GM21723 (cell line): ENCODE results near the gene DEPDC4.

Experiments
- ATAC-seq: cut with Tn5 transposase; IDR thresholded peaks from one replicate; pipeline ENCODE4 v1.9.1; 2021; ENCODE audit warnings: mild to moderate bottlenecking, moderate library complexity; ENCODE audit not compliant: unreplicated experiment

DEPDC4 gene

DNA sequence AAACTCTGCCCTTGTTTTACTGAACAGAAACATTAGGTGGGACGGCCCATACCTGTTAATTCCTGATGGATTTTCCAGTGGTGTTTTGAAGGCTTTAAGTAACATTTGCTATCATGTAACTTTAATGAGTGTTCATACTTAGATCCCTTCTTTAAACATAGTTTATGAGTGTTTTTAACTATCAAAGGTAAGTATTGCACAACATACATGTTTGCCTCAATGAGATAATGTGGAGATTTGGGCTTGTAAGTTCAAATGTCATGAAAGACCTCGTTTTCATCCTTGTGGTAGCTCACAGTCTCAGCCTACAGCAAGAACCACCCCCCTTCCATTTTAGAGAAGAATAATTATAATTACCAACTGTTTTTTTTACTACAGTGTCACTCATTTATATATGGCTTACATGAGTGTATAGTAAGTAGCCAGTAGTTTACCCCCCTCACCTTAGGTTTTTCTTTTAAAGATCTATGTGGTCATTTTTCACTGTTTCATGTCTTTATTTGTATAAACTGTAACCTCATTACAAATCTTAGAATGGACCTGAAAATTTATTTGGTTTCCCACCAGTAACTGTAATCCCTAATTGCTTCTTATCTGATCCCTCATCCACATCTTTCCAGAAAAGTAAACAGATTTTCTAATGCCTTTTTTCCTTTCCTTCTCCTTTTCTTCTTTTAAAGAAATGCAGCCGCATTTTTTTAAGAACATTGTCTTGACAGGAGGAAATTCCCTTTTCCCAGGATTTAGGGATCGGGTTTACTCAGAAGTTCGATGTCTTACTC lies 47.4 kb downstream of the DEPDC4 start:
- ATAC-seq, result no peak

DNA sequence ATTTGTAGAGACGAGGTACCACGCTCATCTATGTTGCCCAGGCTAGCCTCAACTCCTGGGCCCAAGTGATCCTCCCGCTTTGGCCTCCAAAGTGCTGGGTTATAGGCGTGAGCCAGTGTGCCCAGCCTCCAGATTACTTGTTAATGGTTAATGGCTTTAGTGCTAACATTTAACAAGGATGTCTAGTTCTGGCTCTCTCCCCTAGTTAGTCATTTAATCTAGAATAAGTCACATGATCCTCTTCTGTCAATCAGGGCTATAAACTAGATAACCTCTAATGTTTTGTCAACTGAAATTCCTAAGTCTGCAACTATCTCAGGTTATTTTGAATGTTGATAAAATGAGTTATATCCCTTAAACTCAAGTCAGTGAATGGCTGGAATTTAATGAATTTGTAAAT lies 50.5 kb downstream of the DEPDC4 start:
- ATAC-seq, result no peak

- no peak for ATAC-seq
Observed at GRCh38 chr12:100215209-100215608, 51.7 kb downstream of the DEPDC4 start.

DNA sequence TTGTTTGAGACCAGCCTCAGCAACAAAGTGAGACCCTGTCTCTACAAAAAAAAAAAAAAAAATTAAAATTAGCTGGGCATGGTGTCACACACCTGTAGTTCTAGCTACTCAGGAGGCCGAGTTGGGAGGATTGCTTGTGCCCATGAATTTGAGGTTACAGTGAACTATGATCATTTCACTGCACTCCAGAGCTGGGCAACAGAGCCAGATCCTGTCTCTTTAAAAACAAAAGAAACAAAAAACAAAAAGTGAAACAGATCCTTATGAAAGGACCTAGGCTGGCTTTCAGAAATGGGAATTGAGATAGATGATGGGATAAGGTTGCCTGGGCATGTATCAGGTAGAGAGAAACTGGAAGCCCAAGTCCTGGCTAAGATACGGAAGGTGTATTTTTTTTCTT lies 52.4 kb downstream of the DEPDC4 start:
- no peak for ATAC-seq

DNA sequence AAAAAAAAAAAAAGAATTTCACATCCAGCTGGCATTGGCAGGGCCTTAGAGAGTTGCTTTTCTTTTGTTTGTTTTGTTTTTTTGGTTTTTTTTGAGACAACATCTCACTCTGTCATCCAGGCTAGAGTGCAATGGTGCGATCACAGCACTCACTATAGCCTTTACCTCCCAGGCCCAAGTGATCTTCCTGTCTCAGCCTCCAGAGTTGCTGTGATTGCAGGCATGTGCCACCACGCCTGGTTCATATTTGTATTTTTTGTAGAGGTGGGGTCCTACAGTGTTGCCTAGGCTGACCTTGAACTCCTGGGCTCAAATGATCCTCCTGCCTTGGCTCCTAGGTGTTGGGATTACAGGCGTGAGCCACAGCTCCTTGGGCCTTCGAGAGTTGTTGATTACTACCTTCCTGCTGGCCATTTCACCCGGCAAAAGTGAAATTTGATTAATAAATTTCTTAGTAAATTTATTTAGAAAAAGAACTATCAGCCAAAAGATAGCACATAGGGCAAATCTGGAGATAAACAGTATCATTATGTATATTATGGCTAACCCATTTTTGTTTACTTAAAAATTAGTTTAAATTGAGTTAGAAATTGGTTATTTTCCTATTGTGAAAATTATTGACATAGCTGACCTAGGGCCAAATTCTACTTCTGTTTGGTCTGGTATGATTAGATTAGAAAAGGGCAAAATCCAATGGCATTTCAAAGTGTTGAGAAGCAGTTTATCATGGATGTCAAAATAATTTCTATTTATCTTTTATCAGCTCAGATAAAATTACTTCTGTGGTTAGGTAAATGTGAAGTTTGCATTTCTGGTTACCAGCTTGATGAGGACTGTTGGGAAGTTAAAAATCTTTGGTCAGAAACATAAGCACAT lies 53.6 kb downstream of the DEPDC4 start:
- ATAC-seq, result no peak

DNA sequence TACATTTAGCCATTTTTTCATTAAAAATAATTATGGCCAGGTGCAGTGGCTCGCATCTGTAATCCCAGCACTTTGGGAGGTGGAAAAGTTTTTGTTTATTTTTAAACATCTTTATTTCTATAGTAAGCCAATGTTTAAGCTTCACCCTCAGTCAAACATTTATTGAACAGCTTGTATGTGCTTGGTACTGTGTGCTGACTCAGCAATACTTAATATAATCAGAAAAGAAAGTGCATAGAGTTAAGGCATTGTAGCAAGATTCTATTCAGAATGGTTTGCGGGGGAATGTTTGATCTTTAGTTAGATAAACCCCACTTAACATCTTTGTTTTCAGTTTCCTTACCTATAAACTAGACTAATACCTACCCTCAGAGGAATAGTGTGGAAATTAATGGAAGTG lies 55.2 kb downstream of the DEPDC4 start:
- ATAC-seq, result no peak

- ATAC-seq, result no peak
Observed at GRCh38 chr12:100208834-100209233, 58.0 kb downstream of the DEPDC4 start.

DNA sequence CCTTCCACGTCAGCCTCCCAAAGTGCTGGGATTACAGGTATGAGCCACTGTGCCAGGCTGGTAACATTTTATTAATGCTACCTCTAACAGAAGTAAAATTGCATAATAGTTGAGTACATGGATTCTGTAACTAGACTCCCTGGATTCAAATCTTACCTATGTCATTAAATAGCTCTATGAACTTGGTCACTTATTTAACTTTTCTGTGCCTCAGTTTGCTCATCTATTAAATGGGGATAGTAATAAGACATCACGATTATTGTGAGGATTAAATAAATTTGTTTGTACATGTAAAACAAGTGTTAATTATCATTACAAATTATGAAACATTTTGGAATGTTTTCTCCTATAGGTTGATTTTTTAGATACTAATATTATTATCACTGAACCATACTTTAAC lies 59.6 kb downstream of the DEPDC4 start:
- ATAC-seq, result no peak

GRCh38 chr12:100201604-100202423 lies 65.1 kb downstream of the DEPDC4 start:
- no peak for ATAC-seq

- peak; percentile 89 for ATAC-seq
Observed at GRCh38 chr12:100200463-100201181, 66.3 kb downstream of the DEPDC4 start, which contains the start of gene ACTR6. Gene ACTR6 (plus strand): TSS chr12:100200815. CDS start chr12:100200852, 37 bp downstream.

- peak; percentile 74 for ATAC-seq
Observed at GRCh38 chr12:100199347-100200149, 67.3 kb downstream of the DEPDC4 start.

DNA sequence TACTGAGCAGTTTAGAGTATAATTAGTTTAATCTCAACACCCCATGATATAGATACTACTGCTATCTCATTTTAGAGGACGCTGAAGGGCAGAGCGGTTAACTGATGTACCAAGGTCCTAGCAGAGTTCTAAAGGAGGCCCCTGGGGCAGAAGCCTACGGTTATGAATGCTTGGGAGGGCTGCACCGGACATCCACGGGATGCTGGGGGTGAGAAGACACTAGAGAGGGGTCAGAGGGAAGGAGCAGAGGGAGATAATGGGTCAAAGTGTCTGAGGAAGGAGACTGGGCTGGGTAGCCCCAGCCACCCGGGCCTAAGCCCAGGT lies 67.9 kb downstream of the DEPDC4 start:
- ATAC-seq, result no peak

GRCh38 chr12:100197486-100197885 lies 69.4 kb downstream of the DEPDC4 start:
- ATAC-seq, result no peak

DNA sequence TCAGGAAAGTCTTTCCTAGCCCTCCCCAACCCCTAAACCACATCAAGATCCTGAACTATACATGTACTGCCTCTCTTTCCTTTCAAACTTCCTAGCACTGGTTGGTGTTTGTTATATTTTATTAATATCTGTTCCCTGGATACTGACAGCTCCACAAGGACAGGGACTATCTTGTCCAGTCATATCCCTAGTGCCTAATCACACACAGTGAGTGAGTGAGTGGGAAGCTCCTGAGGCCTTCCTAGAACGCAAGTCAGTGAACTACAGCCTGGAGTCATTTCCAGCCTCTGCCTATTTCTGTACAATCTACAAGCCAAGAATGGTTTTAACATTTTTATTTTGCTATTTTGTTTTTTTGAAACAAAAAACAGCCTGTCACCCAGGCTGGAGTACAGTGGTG lies 73.8 kb downstream of the DEPDC4 start:
- ATAC-seq, result no peak
